ENCODE measurements around the gene UQCRHL. TPM values are rescaled to one million over a fixed set of nuclear protein-coding genes. Genes with fewer than 3 reads are reported as not detected.
A peak's percentile ranks its signal among the peaks of the same experiment; 100 is the strongest.
"Not testable (repeated sequence)": the region's sequence is repeated elsewhere in the genome, so short reads cannot be mapped to it uniquely, and the experiment has no call there.

Gene UQCRHL
- total RNA-seq, 4 donors from 2014 or later = 0.59 to 1.9 (median 1.0) TPM; not detected in 1

DNA sequence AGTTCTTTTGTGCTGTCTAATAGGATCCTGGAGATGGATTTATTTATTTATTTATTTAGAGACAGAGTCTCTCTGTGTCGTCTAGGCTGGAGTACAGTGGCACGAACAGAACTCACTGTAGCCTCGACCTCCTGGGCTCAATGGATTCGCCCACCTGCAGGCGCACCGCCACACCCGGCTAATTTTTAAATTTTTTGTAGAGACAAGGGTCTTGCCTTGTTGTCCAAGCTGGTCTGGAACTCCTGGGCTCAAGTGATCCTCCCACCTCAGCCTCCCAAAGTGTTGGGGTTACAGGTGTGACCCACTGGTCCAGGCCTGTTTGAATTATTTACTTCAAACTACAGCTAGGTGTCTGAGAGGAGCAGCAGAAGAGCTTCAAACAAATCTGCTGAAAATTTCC, 30.5 kb upstream of the UQCRHL start:
- Histone ChIP-seq H3K4me3 (no peak overlapping the region), H3K27ac (no peak overlapping the region), H3K9me3 (no peaks in the 10 kb centered on the region), H3K4me1 (peaks cover 0 to under 1% of the 10 kb centered on the region in 2 donors), H3K27me3 (no peaks in the 10 kb centered on the region), H3K36me3 (no peaks in the 10 kb centered on the region)
- no peak for DNase-seq
- intact Hi-C loops (cut with DNase I; ENCODE audit: low total_unique reads) = no loop called here
- TF ChIP-seq, protein P1, sequence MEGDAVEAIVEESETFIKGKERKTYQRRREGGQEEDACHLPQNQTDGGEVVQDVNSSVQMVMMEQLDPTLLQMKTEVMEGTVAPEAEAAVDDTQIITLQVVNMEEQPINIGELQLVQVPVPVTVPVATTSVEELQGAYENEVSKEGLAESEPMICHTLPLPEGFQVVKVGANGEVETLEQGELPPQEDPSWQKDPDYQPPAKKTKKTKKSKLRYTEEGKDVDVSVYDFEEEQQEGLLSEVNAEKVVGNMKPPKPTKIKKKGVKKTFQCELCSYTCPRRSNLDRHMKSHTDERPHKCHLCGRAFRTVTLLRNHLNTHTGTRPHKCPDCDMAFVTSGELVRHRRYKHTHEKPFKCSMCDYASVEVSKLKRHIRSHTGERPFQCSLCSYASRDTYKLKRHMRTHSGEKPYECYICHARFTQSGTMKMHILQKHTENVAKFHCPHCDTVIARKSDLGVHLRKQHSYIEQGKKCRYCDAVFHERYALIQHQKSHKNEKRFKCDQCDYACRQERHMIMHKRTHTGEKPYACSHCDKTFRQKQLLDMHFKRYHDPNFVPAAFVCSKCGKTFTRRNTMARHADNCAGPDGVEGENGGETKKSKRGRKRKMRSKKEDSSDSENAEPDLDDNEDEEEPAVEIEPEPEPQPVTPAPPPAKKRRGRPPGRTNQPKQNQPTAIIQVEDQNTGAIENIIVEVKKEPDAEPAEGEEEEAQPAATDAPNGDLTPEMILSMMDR (IDR thresholded peaks at IDR 0.05) = no peak
- no peak for TF ChIP-seq POLR2A (IDR thresholded peaks at IDR 0.05)

DNA sequence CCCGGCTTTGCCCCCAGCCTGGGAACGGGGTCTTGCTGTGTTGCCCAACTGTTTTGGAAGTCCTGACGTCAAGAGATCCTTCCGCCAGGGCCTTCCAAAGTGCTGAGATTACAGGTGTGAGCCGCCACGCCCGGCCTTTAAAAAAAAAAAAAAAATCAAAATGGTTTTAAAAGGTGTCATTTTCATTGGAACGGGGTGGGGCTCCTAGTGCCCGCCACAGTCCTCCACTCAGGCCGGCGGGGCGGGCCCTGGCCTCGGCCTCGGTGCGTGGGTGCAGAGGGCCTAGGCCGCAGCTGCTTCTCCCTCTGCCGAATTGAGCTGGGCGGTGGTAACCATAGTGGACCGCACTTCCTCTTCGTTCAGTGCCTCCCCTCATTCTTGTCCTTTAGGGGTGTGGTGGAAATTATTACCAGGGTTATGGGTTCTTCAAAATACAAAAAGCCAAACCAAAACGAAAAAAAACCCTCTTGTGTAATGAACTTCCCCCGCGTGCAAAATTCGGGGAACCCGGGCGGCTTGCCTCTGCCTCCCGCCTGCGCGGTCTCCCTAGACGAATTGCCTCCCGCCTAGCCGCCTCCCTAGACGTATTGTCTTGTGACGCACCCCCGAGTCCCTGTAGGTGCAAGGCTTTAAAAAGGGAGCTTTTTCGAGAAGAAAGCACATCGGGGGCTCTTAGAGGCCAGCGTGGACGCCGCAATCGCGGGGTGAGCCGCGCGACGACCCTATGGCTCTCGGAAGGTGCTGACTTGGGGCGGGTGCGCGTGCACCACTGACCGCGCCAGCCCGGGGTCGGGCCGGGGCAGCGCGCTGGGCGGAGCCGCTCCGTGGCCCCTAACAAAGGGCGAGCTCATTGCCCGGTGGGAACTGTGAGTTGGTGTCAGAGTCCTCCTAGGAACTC, 29.6 kb upstream of the UQCRHL start:
- Histone ChIP-seq H3K27ac (peak overlapping the region; percentile 99 to 100), H3K36me3 (no peaks in the 10 kb centered on the region), H3K27me3 (no peaks in the 10 kb centered on the region), H3K9me3 (no peaks in the 10 kb centered on the region), H3K4me3 (no peak overlapping the region), H3K4me1 (peaks cover 0 to 5% of the 10 kb centered on the region in 2 donors)
- intact Hi-C loops (cut with DNase I; ENCODE audit: low total_unique reads) = no loop called here
- TF ChIP-seq, protein P1 (IDR thresholded peaks at IDR 0.05) = no peak
- no peak for TF ChIP-seq POLR2A (IDR thresholded peaks at IDR 0.05)
- DNase-seq = peak; percentile 32 to 34

DNA sequence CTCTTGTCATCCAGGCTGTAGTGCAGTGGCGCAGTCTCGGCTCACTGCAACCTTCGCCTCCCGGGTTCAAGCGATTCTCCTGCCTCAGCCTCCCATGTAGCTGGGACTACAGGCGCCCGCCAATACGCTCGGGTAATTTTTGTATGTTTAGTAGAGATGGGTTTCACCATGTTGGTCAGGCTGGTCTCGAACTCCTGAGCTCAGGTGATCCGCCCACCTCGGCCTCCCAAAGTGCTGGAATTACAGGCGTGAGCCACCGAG, 29.0 kb upstream of the UQCRHL start:
- Histone ChIP-seq H3K4me3 (peak overlapping the region; percentile 58 to 96), H3K27ac (peak overlapping the region; percentile 99 to 100)
- H3K27me3 ChIP-seq; H3K9me3 ChIP-seq; intact Hi-C loops (cut with DNase I; ENCODE audit: low total_unique reads); H3K4me1 ChIP-seq; H3K36me3 ChIP-seq: not testable (repeated sequence)
- DNase-seq = peak; percentile 26 to 32

DNA sequence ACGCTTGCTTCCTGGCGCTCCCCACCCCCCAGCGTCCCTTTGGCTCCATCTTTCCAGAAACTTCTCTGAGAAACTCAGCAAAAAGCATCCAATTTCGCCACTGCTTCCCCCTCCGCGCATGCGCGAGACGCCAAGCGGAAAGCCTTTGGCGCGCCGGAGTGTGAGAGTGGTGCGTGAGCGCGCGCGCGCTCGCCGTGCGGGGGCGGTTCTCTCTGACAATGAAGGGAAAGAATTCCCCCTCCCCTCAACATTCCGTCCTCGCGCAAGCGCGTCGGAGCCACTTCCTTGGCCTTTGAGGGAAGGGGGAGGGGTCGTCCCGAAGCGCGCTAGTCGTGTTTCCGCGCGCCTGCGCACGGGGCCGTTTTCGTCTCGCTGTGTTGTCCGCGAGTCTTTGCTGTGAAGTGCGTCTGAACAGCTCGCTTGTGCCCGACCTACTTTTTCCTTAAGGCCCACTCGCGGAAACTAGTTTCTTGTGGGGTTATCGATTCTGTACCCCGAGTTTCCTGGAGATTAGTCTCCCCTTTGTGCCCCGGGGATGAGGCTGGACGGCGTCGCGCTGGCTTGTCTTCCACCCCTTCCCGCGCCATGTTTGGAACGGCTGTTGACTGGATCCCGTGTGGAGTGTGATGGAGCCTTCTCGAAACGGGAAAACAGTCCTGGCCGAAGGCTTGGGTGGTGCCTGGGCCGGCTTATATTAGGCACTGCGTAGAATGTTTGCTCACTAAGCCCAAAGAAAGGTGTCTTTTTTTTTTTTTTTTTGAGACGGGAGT, 28.5 kb upstream of the UQCRHL start:
- Histone ChIP-seq H3K9me3 (no peaks in the 10 kb centered on the region), H3K36me3 (no peaks in the 10 kb centered on the region), H3K4me3 (peak overlapping the region; percentile 66 to 96), H3K27ac (peak overlapping the region; percentile 99 to 100), H3K27me3 (no peaks in the 10 kb centered on the region), H3K4me1 (peaks cover 6 to 9% of the 10 kb centered on the region in 2 donors)
- intact Hi-C loops (cut with DNase I; ENCODE audit: low total_unique reads) = no loop called here
- TF ChIP-seq, protein P1 (IDR thresholded peaks at IDR 0.05) = no peak
- TF ChIP-seq POLR2A (IDR thresholded peaks at IDR 0.05) = peak; percentile 89 to 92
- DNase-seq = peak; percentile 100

DNA sequence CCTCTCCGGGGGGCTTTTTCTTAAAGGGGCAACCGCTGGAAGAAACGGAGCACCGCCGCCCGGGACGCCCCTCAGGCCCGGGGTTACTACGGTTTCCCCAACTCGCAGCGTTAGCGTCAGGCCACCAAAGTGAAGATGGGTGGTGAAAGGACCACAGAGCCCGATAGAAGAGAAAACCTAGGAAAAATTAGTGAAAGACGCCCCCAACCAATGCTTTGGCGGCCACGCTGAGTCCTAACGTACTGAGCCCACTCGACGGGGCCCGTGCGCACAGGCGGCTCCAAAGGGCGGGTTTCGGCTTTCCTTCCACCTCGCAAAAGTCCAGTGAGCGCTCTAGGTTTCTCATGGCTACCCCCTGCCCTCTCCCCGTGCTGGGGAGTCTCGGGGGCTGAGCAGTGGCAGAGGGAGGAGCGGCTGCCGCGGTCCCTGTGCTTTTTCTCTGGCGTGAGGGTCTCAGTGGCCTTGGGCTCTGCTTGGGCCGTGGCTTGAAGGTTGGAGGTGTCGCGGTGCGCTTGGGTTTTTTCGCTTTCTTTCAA, 27.8 kb upstream of the UQCRHL start:
- intact Hi-C loops (cut with DNase I; ENCODE audit: low total_unique reads) = no loop called here
- peak overlapping the region; percentile 99 to 100 for H3K27ac ChIP-seq
- no peaks in the 10 kb centered on the region for H3K36me3 ChIP-seq
- peak overlapping the region; percentile 66 to 96 for H3K4me3 ChIP-seq
- H3K4me1 ChIP-seq = peaks cover 6 to 14% of the 10 kb centered on the region in 2 donors
- DNase-seq = no peak
- TF ChIP-seq, protein P1 (IDR thresholded peaks at IDR 0.05) = no peak
- no peak for TF ChIP-seq POLR2A (IDR thresholded peaks at IDR 0.05)
- no peaks in the 10 kb centered on the region for H3K9me3 ChIP-seq
- H3K27me3 ChIP-seq = no peaks in the 10 kb centered on the region

Measured in uterus (tissue), 4 donors.